NCI-H1417 treated with DMSO at 0.1 percent for 48 hours (cell line): ENCODE data around the gene CCDC146.

ENCODE experiments used
- DNase-seq: peaks from one replicate; lab custom pipeline; 2025; lab: John Stamatoyannopoulos, UW

Gene CCDC146

GRCh38 chr7:77290425-77290824 lies 168.0 kb downstream of the CCDC146 start:
- no peak for DNase-seq

DNA sequence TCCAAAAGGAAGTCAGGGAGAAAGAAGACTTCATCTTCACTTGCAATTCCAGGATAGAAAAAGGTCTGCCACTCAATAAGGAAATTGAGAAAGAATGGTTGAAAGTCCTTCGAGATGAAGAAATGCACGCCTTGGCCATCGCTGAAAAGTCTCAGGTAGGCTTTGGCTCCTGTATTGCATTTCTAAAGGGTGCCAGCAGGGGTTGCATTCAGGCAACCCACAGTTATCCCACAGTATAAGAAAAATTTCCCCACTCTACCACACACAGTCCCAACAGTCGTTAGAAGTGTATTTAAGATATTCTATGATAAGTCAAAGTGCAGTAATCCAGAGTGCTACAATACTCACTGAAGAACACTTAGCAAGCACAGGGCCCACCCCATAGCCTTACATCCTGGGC lies 170.6 kb downstream of the CCDC146 start:
- DNase-seq = no peak

DNA sequence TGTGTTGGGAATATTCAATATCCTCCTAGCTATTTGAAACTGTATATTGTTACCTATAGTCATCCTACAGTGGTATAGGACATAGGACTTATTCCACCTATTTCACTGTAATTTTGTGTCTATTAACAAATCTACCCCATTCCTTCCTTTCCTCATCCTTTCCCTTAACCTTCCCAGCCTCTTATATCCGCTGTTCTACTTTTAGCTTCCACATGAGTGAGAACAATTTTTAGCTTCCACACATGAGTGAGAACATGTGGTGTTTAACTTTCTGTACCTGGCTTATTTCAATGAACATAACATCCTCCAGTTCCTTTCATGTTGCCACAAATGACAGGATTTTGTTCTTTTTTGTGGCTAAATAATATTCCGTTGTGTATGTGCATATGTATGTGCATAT lies 173.1 kb downstream of the CCDC146 start:
- DNase-seq = no peak

DNA sequence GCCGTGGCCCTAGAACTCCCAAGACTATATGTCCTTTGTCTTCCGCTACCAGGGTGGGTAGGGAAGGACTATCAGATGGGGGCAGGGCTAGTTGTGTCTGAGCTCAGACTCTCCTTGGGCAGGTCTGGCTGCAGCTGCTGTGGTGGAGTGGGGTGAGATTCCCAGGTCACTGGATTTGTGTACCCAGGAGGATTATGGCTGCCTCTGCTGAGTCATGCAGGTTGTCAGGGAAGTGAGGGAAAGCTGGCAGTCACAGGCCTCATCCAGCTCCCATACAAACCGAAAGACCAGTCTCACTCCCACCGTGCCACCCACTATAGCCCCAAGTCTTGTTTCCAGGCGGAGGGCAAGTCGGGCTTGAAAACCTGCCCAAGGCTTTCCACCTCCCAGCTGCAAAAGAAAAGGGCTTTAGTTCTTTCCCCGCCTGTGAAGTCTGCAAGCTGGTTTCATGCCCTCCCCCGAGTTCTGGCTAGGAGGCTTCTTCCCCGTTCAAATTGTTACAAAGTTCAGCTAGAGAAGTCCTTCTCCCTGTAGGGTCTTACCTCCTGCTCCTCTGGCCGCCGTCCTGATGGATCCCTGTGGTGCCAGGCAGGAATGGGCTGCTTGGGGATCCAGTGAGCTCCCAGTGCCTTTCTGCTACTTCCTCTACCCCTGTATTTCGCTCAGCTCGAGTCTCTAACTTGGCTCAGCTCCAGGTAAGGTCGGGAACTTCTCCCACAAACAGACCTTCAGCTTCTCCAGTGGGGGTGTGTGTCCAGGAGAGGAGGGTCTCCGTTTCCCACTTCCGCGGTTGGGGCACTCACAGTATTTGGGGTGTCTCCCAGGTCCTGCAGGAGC lies 184.0 kb downstream of the CCDC146 start:
- DNase-seq = no peak

- no peak for DNase-seq
These were observed 186.4 kb downstream of the CCDC146 start for GRCh38 chr7:77308792-77309191.

DNA sequence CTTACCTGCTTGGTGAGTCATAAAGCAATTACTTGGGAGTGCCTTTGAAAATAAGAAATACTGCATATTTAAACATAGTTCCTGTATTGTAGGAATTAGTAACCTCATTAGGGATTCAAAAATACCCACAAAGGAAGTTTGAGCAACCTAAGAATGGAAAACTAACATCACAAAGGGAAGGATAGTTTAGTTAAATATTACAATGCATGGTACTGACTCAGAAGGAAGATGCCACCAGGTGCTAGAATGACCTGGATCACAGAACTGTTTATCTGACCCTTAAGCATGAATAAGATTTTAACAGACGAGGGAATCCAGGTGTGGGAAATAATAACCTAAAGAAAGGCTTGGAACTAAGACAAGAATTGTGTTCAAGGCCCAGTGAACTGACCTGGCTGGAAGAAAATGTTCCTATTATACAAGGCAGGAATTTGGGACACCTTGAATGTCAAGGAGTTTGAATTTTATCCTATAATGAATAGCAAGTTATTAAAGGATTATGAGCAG lies 187.4 kb downstream of the CCDC146 start:
- no peak for DNase-seq

- DNase-seq = no peak
These were observed 188.6 kb downstream of the CCDC146 start for GRCh38 chr7:77310982-77311381.

DNA sequence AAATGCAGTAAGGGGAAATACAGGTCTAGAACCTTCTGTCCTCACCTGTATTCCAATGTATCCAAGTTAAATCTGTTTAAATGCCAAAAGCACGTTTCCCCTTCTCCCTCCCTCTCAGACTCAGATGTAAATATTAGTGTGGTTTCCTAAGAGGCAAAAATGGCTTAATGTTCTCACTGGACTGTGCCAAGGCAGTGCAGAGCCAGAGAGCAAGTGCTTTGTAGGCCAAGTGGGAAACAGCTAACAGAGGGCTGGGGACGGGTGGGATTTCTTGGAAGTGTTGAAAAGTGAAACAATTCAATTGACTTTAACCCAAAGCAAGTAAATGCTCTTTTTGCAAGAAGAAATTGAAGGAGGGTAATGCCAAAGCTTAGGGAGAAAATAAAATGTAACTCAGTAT lies 190.7 kb downstream of the CCDC146 start:
- DNase-seq = no peak

DNA sequence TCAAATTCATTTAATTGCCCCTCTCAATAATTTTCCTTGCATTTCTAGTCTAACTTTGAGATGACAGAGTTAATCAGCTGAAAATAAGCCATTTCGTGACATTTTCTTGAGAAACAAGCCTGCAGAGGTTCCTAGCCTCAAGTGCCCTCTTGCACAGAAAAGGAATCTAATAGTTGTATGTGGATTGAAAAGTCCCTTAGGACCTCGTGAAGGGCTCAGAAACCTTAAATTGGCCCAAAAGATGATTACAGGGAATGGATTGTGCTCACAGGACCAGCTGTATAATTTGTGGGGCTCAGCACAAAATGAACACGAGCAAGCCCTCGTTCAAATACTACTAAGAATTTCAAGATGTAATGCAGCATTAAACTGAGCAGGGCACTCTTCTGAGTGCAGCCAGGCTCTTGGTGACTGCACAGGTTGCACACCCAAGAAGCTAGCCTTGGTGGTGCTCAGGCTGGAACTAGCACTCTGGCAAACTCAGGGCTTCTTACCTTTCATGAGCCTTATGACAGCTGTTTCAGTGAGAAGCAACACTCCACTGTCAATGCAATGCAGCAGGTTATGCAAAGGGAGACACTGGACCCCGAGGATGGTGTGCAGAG lies 191.6 kb downstream of the CCDC146 start:
- no peak for DNase-seq

DNA sequence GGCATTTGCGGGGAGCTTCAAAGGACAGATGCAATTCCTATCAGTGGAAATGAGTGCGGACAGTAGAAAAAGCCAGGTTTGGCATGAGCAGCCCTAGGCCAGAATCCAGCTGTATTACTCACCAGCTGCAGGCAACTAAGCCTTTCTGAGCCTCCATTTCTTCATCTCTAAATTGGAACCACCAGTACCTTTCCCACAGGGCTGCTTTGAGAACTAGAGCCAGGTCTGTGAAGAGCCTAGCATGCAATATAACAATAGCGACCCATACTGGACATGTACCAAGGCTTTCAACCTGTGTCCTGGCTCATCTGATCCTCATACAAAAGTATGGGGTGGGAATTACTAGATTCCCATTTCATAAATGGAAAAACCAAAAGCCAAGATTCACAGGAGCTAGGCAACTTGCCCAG lies 192.8 kb downstream of the CCDC146 start:
- DNase-seq = no peak

DNA sequence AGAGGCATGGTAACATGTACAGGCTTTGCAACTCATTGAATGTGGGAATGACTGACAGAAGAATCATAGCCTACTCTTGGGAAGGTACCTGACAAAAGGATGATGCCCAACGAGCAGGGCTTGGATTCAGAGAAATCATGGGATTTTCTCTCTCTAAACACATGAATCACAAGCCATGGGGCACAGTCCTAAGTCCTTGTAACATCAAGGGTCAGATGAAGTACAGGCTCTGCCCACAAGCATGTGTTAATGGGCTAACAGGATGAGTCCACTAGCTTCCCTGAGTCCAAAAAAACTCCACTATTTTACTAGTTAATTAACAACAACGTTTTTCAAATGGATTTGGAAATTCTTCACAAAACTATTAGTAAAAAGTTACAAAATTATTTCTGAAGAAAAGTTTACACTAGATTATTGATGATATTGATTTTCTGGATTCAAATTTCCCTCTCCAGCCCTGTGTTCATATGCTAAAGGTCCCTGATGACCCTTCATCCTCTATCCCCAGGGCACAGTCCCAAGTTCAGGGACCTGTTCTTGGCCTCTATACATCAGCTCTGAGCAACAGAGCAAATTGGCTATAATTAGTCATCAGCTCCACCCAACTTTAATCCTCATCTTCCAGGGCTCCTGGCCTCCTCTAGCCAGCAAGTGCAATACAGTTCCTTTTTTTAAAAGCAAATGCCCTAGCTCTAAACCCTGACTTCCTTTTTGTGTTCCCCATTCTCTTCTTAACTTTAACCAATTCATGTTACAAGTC lies 194.0 kb downstream of the CCDC146 start:
- no peak for DNase-seq

- no peak for DNase-seq
These were observed 195.6 kb downstream of the CCDC146 start for GRCh38 chr7:77318019-77318418.

- no peak for DNase-seq
These were observed 197.7 kb downstream of the CCDC146 start for GRCh38 chr7:77320137-77320536.

DNA sequence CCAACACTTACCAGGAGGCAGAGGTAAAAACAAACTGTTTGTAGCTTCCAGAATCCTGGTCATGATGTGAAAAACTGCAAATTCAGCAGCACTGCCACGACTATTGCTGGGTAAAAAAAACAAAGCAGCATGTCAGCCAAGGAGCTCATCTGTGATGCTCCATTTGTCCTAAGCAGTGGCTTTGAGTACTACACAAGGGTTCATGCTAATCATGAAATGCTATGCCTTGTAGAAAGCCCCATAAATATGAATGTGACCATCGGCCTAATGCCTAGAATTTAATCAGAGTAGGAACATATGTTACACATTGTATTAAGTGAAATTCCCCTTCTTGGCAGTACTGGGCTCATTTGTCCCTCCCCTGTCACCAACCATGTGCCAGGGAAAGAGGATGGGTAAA lies 198.3 kb downstream of the CCDC146 start:
- DNase-seq = no peak

DNA sequence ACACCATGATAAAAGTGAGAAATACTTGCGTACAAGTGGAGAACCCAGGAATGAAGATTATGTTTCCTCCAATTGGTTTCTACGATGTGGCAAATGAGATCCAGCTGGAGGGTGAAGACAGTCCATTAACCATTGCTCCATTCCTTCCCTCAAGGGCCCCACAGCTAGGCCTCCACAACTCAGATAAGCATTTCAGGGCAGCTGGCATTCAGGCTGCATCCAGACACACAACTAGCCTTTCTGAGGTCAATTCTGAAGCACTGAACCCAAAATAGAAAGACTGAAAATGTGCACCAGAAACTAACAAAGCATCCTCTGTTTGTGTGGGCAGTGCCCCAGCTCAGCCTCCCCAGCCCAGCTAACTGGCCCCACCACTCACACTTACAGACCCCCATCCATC lies 198.9 kb downstream of the CCDC146 start:
- no peak for DNase-seq

DNA sequence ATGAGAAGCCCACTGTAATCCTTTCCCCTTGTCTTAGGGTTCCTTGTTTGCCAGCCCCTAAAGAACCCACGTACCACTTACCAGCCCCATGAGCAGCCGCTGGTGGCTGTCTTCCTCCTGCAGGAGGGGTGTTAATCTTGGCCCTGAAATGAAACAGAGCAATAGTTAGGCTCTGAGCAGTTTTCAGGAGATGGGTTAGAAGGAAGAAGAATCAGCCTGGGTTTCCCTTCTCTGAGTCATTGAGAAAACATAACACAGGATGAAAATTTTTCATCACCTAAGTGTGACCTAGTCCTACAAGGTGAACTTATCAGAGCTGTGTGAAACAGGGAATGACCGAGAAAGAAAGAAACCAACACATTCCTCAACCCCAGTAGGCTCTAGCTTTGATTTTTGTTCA lies 203.7 kb downstream of the CCDC146 start:
- no peak for DNase-seq

DNA sequence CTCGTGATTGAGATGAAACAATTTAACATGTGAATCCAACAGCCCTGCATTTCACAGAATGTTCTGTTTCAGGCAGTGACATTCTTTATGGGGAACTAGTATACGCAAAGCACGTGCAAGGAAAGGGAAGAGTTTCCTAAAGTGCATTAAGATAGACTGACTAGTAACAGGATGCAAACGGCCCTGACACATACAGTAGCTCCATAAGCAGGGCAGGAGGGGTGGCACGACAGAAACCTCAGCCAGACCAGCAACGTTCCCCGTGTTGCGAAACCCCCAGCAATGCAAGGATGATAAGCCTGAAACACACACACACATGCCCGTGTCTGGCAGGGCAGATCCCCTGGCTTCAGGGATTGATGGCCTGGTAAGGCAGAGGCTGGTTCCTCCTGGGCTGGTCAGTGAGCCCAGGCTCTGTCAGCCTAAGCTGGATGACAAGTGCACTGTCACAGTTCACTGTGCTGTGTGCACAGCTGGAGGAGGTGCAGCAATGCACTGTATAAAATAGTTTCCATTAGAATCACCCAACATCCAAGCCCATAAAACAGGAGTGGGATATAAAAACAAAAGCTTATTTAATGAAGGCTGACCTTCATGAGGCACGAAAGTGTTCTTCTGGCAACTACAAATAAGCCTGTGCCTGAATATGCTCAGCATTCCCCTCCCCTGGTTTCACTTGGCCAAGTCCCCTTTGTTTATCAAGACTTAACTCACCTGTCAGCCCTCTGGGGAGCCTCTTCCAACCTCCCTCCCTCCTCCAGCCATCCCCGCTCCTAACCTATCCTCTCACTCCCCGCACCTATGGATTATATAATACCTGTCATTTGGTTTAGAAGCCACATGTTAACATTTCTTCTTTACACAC lies 204.9 kb downstream of the CCDC146 start:
- no peak for DNase-seq

- DNase-seq = no peak
These were observed 205.7 kb downstream of the CCDC146 start for GRCh38 chr7:77327932-77328628.

- no peak for DNase-seq
These were observed 206.3 kb downstream of the CCDC146 start for GRCh38 chr7:77328669-77329068.

DNA sequence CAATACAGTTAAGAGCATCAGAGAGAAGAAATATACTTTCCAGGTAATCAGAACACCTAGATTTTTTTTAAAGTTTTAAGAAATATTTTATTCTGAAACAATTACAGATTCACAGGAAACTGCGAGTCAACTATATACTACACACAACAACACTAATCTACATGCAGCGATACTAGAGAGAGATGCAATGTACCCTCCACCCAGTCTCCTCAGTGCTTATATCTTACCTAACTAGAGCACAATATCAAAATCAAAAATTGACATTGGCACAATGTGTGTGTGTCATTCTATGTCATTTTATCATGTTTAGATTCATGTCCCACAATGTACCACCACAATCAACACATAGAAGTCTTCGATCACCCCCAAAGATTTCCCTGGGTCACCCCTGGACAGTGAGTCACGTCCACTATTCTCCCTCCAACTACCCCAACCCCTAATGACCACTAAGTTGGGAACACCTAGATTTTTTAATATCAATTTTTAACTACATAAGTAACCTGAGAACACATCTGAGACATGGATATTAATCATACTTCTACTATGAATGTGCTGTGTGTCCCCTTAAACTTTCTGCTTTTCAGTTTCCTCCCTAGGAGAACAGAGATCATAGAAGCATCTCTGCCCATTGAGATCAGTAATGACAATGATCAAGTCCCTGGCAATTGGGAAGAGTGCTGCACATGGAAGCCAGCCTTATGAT lies 207.2 kb downstream of the CCDC146 start:
- no peak for DNase-seq
